AG08395 (cell line): ENCODE data around the gene POLR3E.

Experiments
- DNase-seq: peaks from one replicate; pipeline ENCODE4 v3.0.0; 2012; ENCODE audit warnings: mixed read lengths, low spot score

Gene POLR3E, protein sequence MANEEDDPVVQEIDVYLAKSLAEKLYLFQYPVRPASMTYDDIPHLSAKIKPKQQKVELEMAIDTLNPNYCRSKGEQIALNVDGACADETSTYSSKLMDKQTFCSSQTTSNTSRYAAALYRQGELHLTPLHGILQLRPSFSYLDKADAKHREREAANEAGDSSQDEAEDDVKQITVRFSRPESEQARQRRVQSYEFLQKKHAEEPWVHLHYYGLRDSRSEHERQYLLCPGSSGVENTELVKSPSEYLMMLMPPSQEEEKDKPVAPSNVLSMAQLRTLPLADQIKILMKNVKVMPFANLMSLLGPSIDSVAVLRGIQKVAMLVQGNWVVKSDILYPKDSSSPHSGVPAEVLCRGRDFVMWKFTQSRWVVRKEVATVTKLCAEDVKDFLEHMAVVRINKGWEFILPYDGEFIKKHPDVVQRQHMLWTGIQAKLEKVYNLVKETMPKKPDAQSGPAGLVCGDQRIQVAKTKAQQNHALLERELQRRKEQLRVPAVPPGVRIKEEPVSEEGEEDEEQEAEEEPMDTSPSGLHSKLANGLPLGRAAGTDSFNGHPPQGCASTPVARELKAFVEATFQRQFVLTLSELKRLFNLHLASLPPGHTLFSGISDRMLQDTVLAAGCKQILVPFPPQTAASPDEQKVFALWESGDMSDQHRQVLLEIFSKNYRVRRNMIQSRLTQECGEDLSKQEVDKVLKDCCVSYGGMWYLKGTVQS

DNA sequence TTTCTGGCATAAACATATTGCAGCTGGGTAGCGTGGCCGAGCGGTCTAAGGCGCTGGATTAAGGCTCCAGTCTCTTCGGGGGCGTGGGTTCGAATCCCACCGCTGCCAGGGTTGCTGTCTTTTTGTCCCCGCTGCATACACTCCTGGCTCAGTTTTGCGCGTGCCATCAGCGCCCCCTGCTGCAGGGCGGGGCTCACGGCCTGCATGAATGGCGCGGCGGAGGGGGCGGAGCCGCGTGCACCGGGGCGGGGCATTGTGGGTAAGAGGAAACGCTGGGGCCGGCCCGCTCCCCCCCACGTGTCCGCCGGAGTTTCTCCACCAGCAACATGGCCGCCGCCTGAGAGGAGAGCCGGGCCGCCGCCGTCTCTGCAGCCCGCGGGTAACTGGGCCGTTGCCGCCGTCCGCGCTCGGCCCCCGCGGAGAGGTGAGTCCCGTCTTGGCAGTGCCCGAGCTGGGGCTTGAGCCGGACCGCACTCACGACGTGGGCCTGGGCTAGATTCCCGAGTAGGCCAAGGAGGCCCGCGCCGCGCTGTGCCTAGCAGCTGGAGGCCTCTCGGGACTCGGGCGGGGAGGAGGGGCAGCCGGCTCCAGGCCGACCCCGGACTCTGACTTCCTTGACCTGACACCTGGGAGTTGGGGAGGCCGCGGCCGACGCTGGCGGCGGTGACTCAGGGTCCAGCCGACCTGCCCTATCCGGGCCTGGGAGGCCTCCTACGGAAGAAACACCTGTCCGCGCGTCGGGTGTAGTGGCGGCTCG is at the start of gene POLR3E:
POLR3E (plus strand) TSS at position 296 of the 757 bp plus-strand sequence. CDS start 5,560 bp downstream, outside the sequence.
- peak; percentile 98 for DNase-seq

DNA sequence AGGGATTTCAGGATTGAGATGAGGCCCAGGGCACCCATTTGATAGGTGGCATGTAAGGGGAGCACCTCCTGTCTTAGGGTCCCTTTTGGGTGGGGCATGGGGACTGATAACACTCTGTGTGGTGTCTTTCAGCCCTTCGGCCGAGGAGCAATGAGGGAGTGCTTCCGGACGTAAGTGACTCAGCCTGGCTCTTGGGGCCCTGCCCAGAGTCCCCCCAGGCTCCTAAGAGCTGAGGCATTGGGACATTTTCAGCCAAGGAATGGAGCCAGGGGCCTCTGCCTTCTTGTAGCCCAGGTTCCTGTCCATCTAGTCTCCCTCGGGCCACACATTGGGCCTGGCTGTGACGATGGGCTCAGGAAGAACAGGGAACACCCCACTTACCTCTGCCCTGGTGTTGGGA is 46.7 kb upstream of the POLR3E start:
- DNase-seq = no peak

DNA sequence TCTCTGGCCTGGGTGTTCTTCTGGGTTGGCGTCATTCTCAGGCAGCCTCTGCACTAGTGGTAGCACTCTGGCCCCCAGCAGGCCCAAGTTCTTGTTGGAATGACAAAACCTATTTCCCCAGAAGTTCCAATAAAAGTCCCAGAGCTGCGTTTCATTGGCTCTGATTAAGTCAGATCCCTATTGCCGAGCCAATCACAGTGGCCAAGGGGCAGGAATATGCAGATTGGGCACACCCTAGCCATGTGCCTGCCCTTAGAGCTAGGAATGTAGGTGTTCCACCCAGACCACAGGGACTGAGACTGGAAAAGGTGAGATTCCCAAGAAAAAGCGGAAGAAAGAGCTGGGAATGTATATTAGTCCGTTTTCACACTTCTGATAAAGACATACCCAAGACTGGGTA is 44.9 kb upstream of the POLR3E start:
- DNase-seq = no peak

DNA sequence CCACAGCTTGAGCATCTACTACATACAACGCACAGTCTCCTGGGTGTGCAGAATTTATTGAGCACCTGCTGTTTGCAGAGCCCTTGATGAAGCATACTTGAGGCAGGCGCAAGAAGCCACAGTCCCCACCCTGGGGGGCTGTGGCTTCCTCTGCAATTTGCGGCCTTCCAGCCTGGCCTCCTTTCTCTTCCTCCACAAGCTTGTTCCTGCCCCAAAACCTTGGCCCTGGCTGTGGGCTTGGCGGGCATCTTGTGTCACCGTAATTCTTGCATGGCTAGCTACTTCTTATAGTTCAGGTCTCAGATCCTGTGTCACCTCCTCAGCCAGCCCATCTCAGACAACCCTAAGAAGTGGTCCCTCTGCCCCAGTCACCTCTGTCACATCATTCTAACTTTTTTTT is 43.9 kb upstream of the POLR3E start:
- DNase-seq = no peak

DNA sequence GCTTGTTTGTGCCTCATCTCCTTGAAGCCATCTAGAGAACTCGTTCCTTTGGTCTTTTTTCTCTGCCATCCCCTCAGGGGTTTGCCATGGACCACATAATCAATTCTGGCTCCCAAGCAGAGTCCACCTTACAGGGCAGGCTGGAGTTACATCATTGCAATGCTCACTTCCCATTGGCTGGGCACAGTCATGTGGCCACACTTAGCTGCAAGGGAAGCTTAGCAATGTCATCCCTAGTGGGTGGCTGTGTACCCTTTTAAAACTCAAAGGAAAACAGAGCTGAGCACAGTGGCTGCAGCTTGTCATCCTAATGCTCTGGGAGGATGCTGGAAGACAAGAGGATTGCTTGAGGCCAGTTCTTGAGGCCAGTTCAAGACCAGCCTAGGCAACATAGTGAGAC is 41.9 kb upstream of the POLR3E start:
- no peak for DNase-seq

DNA sequence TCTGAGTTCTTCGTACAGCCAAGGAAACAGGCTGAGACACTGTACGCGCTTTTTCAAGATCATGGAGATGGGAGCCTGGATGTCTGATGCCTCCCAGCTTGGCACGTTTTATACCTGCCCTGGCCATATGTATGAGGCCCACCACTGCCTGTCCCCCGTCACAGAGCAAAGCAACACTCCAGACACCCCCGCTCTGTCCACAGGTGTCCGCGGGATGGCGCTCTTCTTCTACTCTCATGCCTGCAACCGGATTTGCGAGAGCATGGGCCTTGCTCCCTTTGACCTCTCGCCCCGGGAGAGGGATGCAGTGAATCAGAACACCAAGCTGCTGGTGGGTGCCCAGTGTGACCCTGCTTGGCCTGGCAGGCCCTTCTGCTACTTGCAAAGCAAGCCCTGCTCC is 39.8 kb upstream of the POLR3E start:
- DNase-seq = no peak

DNA sequence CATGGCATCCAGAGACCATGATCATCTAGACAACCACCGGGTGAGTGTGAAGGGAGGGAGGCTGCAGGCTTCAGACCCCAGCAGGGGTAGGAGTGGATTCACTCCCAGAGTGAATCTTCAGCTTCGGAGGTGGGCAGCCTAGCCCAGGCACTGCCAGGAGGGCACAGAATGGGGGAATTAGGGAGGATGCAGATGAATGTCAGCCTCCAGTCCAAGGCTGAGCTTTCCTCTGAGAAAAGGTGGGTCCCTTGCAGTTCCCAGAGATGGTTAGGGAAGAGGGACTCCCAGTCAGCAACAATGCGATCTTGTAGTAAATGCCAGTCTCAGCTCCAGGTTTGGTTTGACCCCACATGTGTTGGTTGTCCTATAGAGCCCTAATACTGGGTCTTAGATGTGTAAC is 36.7 kb upstream of the POLR3E start:
- DNase-seq = no peak

DNA sequence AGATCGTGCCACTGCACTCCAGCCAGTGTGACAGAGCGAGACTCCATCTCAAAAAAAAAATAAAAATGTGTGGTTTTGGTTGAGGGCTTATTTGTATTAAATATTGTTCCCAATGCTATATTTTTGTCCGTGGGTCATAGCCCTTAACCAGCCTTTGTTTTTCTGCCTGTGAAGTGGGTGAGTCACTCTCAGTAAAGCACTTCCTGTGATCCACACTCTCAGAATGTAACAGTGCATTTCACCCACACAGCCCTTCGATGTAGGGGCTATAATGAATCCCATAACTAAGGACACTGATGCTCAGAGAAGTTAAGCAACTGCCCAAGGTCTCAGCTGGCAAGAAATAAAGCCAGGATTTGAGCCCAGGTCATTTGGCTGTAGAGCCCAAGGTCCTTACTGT is 34.7 kb upstream of the POLR3E start:
- no peak for DNase-seq

DNA sequence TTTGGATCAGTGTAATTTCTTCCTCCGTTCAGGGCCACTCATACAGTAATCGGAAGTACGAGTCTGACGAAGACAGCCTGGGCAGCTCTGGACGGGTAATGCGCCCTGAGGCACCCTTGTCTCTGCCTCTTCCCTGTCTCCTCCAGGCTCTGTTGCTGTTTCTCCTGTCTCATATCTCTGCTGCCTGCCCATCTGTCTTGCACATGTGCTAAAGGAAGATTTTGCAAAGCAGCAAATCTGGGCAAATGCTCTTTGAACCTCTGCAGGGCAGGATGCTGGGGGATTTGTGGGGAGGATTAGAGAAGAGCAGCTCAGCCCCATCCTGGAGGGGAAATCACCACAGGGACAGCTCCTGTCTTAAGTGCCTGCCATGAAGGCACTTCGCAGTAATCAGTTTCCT is 32.4 kb upstream of the POLR3E start:
- DNase-seq = peak; percentile 43

DNA sequence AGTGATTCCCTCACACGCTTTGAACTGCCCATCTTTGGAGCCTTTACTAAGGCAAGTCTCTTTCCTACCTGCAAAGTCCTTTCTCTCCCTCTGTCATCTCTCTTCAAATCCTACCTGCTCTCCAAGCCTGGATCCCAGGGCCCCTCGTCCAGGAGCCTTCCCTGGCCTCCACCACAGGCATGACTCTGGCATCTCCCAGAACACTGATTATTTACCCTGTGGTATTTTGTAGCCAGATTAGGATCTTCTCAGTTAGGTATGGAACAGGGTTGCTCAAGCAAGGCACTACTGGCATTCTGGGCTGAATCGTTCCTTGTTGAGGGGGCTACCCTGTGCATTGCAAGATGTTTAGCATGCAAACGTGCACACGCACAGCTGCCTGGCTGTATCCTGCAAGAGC is 31.9 kb upstream of the POLR3E start:
- no peak for DNase-seq

DNA sequence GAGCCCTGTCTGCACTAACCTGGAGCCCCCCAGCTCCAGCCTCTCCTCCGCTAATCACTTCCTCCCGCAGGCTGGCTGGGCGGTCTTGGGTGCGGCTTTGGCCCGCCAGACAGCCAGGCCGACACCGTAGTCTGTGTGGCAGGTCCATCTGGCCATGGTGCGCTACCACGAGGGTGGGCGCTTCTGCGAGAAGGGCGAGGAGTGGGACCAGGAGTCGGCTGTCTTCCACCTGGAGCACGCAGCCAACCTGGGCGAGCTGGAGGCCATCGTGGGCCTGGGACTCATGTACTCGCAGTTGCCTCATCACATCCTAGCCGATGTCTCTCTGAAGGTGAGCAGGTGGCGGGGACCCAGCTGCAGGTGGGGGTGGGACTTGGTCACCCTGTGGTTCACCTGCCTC is 30.7 kb upstream of the POLR3E start:
- no peak for DNase-seq

DNA sequence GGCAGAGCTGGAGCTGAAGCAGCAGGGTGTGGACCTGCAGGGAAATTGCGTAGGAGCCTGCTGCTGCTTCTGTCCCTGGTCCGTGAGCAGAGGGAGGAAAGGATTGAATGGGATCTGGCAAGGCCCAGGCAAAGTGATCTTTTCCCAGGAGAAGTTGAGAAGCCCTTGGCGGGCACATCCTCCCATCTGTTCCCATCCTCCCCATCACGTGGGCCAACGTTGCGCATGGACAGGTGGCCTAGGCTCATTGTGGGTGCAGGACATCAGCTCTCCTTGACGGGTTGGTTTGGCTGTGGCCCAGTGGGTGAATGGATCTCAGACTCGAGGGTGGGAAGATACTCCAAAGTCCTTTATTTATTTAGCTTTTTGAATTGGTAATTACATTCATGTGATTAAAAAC is 29.4 kb upstream of the POLR3E start:
- no peak for DNase-seq

DNA sequence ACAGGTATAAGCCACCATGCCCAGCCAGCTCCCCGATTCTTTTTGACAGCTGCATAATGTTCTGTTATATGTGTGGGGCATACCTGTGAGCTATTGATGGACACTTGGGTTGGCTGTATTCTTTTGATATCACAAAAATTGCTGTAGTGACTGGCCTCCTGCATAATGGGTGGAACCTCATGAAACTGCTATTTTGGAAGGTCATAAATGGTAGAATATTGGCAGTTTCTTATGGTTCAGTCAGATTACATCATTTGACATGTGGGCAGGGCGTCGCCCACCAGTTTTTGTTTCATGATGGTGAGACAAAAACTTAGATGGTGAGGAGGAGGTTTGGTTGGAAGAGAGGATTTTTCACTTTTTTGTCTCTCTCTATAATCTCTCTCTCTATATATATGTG is 26.7 kb upstream of the POLR3E start:
- no peak for DNase-seq

DNA sequence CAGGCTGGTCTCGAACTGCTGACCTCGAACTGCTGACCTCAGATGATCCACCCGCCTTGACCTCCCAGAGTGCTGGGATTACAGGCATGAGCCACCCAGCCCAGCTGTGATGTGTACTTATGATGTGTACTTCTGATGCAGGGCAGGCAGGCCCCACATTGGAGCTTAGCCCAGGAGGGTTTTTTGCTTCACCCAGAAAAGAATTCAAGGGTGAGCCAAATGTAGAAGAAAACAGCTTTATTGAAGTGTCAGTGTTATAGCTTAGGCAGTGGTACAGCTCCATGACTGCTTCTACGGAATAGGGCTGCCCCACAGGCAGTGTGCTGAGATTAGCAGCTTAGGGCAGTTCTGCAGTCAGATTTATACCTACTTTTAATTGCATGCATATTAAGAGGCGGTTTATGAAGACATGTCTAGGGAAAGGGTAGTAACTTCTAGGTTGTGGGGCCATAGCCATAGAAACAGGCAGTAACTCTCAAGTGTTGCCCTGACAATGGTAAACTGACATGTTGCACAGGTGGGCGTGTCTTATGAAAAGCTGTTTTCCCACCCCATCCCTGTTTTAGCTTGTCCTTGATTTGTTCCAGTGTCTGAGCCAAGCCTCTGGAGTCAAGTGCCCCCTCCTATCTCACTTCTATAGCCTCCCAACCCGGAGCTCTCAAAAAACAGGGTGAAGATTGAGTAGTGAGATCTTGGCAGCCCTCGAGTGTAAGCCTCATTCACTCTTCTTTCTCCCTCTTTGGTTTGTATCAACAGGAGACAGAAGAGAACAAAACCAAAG is 24.1 kb upstream of the POLR3E start:
- no peak for DNase-seq

DNA sequence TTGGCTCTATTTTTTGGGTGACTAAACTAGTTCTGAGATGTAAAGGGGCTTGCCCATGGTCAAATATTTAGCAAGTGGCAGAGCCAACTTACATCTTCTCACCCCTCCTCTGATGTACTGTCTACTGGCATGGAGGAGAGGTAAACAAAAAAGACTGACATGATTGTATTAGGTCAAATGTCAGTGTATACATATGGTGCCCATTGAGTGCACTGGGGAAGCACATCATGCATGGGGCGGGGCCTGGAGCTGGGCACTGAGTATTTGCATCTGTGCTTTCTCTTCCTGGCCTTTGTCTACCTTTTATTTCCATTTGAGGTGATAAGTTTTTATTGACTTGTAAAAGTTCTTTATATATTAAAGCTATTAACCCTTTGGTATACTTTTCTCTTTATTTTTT is 22.3 kb upstream of the POLR3E start:
- no peak for DNase-seq

DNA sequence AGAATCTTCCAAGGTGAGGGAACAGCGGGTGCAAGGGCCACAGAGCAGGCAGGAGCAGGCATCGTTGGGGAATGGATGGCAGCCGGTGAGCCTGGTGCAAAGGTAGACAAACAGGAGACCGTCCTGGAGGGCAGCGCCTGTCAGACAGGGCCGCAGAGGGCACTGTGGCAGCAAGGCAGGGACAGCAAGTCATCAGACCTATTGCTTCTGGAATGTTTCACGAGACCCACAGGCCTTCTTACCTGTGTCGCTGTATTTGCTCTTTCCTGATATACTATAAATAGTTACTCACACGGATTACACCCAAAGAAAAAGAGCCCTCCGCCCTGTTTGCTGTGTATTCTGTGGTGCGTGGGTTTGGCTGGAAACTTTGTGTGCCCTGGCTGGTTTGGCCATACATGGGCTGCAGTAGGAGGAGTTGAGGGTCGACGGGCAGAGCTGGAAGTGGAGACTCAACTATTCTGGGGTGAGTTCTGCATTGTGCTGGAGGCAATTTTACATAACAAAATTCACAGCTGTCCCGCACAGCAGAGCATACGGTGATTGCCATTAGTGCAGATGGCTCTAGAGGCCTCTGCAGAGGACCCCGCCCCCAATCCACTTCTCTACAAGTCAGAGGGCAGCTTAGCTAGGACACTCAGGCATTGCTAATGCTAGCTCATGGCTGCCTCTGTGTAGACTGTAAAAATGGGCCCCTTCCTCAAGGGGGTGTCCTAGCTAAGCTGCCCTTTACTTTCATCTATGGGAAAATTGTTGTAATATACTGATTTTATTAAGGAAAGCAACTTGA is 18.6 kb upstream of the POLR3E start:
- no peak for DNase-seq

DNA sequence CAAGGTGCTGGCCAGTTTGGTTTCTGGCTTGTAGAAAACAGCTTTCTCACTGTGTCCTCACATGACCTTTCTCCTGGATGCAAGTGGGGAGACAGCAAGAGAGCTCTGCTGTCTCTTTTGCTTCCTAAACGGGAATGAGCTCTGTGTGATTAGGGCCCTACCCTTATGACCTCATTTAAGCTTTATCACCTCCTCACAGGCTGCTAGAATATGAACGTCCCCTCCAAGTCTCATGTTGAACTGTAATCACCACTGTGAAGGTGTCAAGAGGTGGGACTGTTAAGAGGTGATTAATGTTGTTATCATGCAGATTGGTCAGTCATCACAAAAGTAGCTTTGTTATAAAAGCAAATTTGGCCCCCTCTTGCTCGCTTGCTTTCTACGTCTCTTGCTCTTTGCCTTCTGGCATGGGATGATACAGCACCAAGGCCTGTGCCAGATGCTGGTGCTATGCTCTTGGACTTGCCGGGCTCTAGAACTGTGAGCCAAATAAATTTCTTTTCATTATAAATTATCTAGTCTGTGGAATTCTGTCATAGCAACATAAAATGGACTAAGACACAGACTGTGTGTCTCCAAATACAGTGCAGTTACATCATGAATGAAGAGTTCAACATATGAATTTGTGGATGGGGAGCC is 14.8 kb upstream of the POLR3E start:
- DNase-seq = no peak

DNA sequence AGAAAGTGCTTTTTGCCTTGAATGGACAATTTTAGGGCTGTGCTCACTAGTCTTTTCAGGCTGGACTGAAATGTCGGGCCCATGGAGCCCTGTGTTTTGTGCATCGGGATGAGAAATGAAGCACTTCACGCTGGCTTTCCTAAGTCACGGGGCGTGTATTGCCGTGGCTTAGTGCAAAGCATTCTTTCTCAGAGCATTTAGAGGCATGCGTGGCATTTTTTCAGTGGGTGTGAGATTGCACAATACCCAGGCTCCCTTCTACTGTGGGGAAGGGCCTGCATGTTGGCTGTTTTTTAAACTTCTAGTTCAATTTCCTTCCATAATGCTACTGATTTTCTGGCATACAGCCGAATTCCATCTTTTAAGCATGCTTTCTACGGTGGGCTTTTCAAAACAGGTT is 12.6 kb upstream of the POLR3E start:
- peak; percentile 44 for DNase-seq

DNA sequence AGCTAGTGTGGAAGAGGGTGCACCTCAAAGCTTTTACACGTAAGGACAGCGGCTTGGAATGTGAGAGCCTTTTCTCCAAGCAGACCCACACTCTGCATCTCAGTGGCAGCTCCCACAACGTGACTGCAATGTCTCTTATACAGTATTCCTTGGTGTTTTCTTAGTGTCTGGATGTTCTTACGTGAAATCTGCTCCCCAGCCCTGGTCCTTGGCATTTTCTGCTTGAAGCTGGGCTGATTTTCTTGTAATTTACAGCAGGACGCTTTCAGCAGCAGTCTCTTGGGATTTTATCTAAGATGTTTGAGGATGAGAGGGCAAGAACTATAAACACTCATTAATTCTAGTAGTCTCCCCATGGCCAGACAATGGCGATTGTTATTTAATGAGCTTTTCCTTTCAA is 12.1 kb upstream of the POLR3E start:
- DNase-seq = no peak

DNA sequence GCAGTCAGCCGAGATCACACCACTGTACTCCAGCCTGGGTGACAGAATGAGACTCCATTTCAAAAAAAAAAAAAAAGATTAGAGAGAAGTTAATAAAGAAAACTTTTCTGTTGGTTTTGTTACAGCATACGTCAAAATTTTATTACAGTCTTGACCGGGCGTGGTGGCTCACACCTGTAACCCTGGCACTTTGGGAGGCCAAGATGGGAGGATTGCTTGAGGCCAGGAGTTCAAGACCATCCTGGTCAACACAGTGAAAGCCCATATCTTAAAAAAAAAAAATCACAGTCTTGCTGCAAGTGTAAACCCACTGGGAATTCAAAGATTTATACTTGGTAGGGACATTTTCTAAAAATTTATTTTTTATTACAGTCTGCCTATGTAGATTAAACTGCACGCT is 6.2 kb upstream of the POLR3E start:
- DNase-seq = no peak

DNA sequence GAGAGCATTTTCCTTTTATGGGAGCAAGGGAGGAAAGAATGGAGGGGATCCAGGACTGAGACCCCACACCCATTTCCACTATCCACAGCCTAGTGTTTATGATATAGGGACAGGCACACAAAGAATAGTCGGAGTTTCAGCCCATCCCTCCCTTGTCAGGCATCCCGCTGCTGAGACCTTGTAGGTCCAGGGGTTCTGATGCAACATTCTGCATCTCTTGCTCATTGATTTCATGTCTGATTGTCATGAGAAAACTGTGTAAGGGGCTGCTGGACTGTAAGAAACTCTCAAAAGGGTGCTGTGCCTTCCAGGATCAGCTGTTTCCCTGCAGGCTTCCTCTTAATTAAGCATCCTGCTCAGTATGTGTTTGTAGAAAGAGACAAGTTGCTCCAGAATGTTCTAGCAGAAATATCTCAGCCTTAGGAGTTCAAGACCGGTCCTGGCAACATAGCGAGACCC is 5.3 kb upstream of the POLR3E start:
- no peak for DNase-seq
